ENCODE results near the gene AMD1.
A peak's percentile ranks its signal among the peaks of the same experiment; 100 is the strongest.

The AMD1 gene

DNA sequence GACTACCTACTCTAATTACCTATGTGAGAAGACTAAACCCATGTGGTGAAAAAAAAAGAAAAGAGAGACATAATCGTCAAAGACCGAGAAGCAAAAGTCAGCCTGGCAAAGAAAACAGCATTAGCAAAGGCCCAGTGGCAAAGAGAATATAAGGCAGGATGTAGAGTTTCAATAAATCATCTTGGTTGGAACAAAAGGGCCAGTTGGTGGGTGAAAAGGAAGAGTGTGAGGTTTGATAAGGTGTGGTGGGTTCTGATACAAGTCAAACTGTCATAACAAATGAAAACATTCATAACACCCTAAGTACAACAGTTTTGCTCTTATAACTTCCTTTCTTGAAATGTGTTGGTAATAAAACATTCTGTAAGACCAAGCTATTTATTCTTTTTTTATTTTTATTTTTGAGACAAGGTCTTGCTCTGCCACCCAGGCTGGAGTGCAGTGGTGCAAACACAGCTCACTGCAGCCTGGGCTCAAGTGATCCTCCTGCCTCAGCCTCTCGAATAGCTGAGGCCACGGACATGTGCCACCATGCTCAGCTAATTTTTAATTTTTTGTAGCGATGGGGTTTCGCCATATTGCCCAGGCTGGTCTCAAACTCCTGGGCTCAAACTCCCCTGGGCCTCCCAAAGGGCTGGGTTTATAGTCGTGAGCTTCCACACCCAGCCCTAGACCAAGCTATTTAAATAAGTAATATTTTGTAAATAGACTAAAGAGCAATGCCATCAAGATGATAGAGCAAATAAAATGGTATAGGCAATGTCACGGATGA, 65.0 kb downstream of the AMD1 start:
- no peak for DNase-seq

DNA sequence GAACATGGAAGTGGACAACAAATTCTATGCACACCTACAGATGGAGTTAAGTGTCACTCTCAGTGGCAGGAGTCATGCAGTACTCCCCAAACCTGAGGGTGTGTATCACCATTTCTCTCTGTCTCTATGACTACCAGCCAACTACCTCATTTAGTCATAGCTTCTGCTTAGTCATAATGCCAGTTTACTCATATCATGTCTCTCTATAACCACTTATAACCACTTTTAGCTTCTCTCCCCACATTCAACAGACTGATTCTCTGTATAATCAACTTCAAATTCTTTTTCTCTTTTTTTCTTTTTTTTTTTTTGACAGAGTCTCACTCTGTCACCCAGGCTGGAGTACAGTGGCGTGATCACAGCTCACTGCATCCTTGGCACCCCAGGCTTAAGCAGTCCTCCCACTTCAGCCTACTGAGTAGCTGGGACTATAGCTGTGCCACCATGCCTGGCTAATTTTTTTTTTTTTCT, 70.1 kb downstream of the AMD1 start:
- peak; percentile 90 for DNase-seq
